KOPT-K1 (cell line): Measurements from ENCODE around the gene AQP5.

Experiments
- H3K27ac ChIP-seq: fragments of 200-600 bp; sonication (generic); 2 replicates; pipeline ENCODE4 v1.5.1; 2016; ENCODE audit warnings: antibody characterized with exemption, mild to moderate bottlenecking, low read depth, low read length; ENCODE audit not compliant: poor library complexity, severe bottlenecking
- H3K36me3 ChIP-seq: fragments of 200-600 bp; sonication (generic); 2 replicates; pipeline ENCODE4 v1.5.1; 2017; ENCODE audit warnings: antibody characterized with exemption, mild to moderate bottlenecking, low read length, moderate library complexity; ENCODE audit not compliant: insufficient read depth
- H3K9me3 ChIP-seq: fragments of 200-600 bp; sonication (generic); 2 replicates; pipeline ENCODE4 v1.5.1; 2017; ENCODE audit warnings: antibody characterized with exemption, low read length, mild to moderate bottlenecking; ENCODE audit not compliant: insufficient read depth, poor library complexity, severe bottlenecking

Gene AQP5

DNA sequence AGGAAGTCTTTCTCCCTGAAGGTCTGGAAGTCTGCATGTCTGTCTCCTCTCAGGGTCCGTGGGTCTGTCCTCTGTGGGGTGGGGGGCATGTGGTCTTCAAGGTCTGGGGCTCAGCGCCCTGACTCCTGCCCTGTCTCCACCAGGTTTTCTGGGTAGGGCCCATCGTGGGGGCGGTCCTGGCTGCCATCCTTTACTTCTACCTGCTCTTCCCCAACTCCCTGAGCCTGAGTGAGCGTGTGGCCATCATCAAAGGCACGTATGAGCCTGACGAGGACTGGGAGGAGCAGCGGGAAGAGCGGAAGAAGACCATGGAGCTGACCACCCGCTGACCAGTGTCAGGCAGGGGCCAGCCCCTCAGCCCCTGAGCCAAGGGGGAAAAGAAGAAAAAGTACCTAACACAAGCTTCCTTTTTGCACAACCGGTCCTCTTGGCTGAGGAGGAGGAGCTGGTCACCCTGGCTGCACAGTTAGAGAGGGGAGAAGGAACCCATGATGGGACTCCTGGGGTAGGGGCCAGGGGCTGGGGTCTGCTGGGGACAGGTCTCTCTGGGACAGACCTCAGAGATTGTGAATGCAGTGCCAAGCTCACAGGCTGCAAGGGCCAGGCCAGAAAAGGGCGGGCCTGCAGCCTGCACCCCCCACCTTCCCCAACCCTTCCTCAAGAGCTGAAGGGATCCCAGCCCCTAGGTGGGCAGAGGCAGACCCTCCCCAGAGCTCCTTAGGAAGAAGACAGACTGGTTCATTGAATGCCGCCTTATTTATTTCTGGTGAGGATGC lies 3.4 kb downstream of the AQP5 start:
- H3K36me3 ChIP-seq = no peaks in the 10 kb centered on the region
- H3K27ac ChIP-seq = no peak overlapping the region
- no peaks in the 10 kb centered on the region for H3K9me3 ChIP-seq

DNA sequence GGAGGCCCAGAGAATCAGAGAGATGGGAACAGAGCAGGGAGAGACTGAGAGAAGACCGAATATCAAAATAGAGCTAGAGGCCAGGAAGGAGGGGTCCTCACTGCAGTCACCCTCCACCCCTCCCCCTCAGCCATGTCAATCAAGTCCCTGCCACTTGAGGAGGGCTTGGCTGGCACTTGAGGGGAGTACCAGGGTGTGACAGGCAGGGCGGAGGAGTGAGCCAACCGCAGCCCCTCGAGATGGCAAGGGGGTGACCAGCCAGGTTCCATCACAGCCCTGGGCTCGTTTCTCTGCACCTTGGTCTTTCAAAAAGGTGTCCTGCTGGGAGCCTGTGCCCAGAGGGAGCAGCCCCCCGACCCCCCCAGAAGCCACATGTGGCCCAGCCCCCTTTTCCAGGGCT lies 4.2 kb downstream of the AQP5 start:
- Histone ChIP-seq H3K27ac (no peak overlapping the region), H3K9me3 (no peaks in the 10 kb centered on the region), H3K36me3 (no peaks in the 10 kb centered on the region)

DNA sequence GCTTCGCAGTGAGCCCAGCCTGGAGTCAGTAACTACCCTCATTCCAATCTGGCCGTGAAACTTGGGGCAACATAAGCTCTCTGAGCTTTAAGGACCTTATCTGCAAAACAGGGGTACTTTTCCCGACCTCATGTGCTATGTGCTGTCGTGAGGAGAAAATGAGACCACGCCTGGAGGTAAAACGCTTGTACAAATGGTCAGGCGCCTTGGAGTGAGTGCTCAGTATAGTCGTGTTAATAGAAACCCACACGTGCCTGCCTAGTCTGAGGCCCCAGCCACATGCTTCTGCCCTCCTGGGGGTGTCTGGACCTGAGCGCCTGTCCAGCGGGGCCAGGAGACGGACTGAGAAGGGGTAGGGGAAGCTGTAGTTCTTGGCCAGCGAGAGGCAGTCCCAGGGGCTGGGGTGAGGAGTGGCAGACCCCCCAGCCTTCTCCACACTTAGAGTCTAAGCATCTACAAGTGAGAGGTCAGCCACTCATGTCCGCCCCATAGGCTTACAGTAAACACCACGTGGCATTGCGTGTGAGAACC lies 4.9 kb downstream of the AQP5 start:
- H3K36me3 ChIP-seq = no peaks in the 10 kb centered on the region
- H3K27ac ChIP-seq = no peak overlapping the region
- no peaks in the 10 kb centered on the region for H3K9me3 ChIP-seq

DNA sequence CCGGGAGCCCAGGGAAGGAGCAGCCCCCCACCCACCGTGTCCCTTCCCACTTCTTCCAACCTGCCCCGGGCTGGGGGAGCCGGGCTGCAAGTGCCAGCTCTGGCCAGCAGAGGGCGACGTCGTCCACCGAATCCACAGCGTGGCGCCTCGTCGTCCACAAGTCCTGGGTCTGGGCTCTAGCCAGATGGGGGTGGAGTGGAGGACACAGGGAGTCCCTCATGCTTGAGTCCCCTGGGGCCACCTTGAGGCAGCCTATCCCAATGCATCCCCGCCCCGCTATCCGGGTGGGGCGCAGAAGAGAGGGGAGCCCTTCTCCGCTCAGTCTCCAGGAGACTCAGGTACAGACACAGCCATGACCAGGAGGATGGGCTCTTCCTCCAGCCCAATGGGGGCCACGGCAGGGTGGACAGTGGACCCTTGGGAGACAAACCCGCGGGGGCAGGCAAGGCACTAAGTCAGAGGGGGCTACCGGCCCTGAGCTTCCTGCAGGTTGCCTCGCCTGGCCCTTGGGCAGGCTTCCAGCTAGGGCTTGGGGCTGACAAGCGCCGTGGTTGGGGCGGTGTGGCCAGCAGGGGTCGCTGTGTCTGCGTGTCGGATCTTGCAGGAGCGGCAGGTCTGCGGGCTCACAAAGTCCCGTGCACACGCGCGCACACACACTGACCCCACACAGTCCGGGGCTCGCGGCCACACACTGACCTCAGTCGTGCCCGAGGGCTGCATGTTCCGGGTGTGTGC lies 5.5 kb downstream of the AQP5 start:
- Histone ChIP-seq H3K36me3 (no peaks in the 10 kb centered on the region), H3K27ac (no peak overlapping the region)

DNA sequence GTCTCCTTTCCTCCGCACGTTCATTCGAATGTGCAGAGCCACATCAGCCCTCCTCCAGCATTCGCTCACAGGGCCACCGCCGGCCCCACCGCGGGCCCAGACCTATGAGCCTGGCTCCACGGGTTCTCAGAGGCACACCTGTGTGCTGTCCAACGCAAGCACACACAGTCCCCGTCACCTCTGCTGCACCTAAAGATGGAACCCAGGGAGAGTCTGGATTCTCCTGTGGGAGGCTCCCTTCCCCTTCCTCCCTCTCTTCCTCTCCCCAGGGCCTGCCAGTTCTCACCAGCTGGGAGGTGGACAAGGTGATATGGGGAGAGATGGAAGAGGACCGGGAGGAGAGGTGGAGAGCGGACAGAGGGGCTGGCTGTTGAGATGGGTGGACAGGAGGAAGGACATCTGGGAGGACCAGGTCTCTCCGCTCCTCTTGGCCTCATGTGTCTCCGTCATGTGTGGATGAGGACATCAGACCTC lies 6.1 kb downstream of the AQP5 start:
- Histone ChIP-seq H3K9me3 (no peaks in the 10 kb centered on the region), H3K36me3 (no peaks in the 10 kb centered on the region), H3K27ac (no peak overlapping the region)

More for the DNA sequence above, 5.5 kb downstream of the AQP5 start:
- H3K9me3 ChIP-seq = no peaks in the 10 kb centered on the region

DNA sequence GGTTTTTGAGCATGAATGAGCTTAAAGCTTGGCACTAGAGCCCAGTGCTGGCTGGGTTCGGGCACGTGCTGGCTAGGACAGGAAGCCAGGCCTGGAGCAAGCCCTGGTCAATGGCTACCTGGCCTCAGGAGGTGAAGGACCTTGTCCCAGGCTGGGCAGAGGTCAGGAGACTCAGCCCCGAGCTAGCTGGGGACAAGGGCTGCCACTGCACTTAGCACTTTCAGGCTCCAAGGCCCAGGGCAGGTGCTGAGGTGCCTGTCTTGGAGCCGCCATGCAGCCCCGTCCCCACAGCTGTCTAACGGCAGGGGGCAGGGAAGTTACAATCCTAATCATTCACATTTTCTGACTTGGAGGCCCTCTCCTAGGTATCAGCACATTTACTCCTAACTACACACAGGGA lies 6.8 kb downstream of the AQP5 start:
- no peaks in the 10 kb centered on the region for H3K9me3 ChIP-seq
- no peaks in the 10 kb centered on the region for H3K36me3 ChIP-seq
- H3K27ac ChIP-seq = no peak overlapping the region

DNA sequence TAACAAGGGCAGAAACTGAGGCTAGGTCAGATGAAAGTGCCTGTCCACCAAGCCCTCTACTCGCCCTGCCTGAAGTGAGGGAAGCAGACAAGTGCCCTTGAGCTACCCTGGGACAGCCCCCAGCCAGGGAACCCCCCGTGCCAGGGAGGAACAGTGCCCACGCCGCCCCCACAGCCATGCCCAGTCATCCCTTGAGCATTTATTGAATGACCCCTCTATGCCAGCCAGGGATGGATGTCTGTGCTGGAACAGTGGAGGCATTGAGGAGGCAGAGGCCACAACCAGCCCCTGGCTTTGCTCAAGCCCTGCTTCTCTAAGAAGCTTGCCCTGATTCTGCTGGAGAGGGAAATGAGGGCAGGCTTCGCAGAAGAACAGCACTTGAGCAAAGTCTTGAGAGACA lies 7.4 kb downstream of the AQP5 start:
- no peaks in the 10 kb centered on the region for H3K36me3 ChIP-seq
- no peaks in the 10 kb centered on the region for H3K9me3 ChIP-seq
- H3K27ac ChIP-seq = no peak overlapping the region

DNA sequence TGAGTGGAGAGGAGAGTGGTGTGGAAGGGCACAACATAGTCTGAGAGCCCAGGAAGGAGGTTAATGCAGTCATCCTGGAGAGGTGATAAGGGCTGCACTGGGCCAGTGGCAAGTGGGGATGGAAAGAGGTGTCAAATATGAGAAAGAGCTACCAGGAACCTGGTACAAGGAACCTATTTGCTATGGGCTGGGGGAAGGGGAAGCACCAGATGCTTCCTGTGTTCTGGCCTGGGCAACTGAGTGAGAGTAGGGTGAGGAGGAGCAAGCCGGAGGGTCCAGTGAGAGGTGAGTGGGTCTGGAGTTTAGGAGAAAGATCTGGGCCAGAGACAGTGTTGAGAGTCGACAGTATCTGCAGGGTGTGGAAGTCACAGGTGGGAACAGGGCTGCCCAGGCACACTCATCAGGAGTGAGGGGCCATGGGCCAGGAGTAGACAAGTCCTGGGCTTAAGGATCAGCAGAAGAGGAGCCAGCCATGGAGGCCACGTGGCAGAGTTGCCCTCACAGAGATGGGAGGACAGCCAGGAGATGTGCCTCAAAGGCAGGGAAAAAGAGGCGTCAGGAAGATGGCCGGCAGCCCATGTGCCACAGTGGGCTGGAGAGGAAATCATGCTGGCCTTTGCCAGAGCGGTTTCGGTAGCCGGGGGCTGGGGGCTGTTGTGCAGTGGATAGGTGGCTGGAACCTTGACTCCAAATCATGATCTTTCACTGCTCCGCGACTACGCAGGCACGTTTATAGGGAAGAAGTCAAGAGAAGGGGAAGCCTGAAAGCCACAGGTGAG lies 8.2 kb downstream of the AQP5 start:
- Histone ChIP-seq H3K9me3 (no peaks in the 10 kb centered on the region), H3K27ac (no peak overlapping the region), H3K36me3 (no peaks in the 10 kb centered on the region)

DNA sequence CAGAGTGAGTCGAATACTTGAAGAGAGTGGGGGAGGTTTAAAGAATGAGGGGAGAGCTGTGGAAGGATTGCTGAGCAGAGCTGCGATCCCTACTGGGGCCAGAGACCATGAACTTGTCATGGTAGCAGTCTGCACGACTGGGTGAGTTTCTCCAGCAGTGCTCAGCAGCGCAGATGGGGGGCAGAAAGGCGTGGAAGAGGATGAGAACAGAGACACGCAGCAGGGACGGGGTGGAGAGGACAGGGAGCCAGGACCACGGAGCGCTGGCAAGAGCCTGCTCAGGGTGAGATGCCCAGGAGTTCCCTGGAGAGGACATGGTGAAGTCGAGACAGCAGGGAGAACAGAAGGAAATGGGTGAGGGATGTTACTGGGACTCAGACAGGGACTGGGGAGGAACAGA lies 9.0 kb downstream of the AQP5 start:
- H3K36me3 ChIP-seq = no peaks in the 10 kb centered on the region
- H3K27ac ChIP-seq = no peak overlapping the region
- H3K9me3 ChIP-seq = no peaks in the 10 kb centered on the region

DNA sequence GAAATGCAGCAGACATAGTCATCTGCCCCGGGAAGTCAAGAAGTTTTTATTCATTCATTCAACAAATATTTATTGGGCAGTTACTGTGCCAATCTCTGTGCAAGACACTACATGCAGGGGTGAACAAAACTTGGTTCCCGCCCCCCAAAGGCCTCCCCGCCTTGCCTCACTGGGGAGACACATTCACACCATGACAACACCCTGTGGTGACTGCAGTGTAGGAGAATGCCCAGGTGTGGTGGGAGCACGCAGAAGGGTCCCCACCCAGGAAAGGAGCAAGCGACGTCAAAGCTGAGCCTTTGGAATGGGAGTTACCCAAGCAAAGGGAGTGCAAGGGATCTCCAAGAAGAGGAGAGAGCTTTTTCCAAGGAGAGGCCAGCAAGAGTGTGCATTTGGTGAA lies 9.5 kb downstream of the AQP5 start:
- no peak overlapping the region for H3K27ac ChIP-seq
- no peaks in the 10 kb centered on the region for H3K36me3 ChIP-seq

DNA sequence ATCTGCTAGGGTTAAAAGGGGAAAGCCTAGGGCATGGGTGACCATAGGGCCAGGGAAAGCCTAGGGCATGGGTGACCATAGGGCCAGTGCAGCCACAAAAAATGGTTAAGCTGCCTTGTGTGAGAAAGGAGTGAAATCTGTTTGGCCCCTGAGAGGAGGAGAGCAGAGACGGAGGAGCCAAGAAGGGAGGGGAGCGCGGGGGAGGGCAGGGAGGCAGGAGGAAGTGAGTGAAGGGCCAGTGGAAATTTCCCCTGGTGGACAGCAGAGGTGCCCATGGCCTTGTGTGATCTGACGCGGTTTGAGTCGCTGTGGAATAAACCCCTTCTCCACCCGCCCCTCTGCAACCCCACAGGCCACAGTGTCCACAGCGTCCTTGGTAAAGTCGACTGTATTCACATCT lies 10.5 kb downstream of the AQP5 start:
- Histone ChIP-seq H3K36me3 (no peaks in the 10 kb centered on the region), H3K27ac (no peak overlapping the region), H3K9me3 (no peaks in the 10 kb centered on the region)

More for the DNA sequence above, 9.5 kb downstream of the AQP5 start:
- no peaks in the 10 kb centered on the region for H3K9me3 ChIP-seq

DNA sequence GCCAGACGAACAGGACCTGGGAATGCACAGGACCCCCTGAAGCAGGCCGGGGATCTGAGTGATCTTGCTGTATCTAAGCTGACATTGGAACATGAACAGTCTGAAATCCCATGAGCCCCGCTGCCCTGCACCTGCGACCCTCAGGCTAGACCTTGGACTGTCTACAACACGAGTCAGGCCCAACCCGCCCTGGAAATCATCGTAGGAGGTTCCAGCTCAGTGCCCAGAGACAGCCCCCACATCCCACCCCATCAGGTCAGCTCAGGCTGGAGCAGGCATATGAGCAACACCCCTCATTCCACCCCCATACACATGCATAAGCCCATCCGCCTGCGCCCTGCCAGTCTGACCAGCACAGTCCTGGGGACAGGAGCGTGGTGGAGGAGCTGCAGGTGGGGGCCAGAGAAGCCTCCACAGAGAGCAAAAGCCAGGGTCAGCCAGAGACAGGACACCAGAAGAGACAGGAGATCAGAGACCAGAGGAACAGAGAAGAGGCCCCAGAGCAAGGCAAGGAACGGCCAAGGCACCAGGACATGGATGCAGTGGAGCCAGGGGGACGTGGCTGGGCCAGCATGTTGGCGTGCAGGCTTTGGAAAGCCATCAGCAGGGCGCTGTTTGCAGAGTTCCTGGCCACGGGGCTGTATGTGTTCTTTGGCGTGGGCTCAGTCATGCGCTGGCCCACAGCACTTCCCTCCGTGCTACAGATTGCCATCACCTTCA lies 11.1 kb downstream of the AQP5 start, which contains the start of gene AQP6:
Gene AQP6 (plus strand): TSS at position 307 of the 720 bp plus-strand sequence. CDS start 227 bp downstream, at position 534.
- Histone ChIP-seq H3K9me3 (no peaks in the 10 kb centered on the region), H3K36me3 (no peaks in the 10 kb centered on the region), H3K27ac (no peak within 1 kb of the TSS)

DNA sequence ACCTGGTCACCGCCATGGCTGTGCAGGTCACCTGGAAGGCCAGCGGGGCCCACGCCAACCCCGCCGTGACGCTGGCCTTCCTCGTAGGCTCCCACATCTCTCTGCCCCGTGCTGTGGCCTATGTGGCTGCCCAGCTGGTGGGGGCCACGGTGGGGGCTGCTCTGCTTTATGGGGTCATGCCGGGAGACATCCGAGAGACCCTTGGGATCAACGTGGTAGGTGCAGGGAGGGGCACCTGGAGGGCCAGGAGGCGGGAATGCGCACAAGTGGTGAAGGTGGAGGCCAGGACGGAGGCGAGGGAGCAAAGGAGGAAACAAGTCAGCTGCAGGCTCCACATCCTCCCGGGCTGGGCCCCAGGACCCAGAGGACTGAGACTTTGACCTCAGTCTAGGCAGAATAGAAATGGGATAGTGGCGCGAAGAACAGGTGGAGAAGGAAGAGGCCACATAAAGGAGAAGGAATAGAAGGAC lies 11.7 kb downstream of the AQP5 start:
- no peak overlapping the region for H3K27ac ChIP-seq
- H3K9me3 ChIP-seq = no peaks in the 10 kb centered on the region
- H3K36me3 ChIP-seq = no peaks in the 10 kb centered on the region

DNA sequence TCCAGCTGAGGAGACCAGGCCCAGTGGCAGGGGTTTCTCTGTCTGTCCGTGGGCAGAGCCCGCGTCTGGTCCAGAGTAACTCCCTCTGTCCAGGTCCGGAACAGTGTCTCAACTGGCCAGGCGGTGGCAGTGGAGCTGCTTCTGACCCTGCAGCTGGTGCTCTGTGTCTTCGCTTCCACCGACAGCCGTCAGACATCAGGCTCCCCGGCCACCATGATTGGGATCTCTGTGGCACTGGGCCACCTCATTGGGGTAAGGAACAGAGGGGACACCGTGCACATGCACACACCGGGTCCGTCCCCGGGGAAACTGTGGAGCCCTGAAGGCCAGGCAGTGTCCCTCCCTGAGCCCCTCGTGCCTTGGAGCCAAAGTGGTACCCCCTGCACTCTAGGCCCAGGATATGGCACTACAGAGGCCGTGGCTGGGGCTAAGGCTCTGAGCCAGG lies 12.6 kb downstream of the AQP5 start:
- H3K27ac ChIP-seq = no peak overlapping the region
- no peaks in the 10 kb centered on the region for H3K36me3 ChIP-seq
- H3K9me3 ChIP-seq = no peaks in the 10 kb centered on the region
